ENCODE data around the gene MTNR1A.
A peak's percentile ranks its signal among the peaks of the same experiment; 100 is the strongest.

Gene MTNR1A

GRCh38 chr4:186486172-186486571 is 69.2 kb downstream of the MTNR1A start:
- no peaks in the 10 kb centered on the region for H3K27me3 ChIP-seq (ENCODE audit: insufficient read depth, poor library complexity, severe bottlenecking)
- ATAC-seq (ENCODE audit: low read depth) (peak; percentile 32), DNase-seq (ENCODE audit: low spot score) (no peak)
- no peaks in the 10 kb centered on the region for H3K9me3 ChIP-seq (ENCODE audit: severe bottlenecking)
- no peak overlapping the region for H3K4me3 ChIP-seq (ENCODE audit: severe bottlenecking)
- H3K4me1 ChIP-seq (ENCODE audit: insufficient read depth, poor library complexity, severe bottlenecking): no peaks in the 10 kb centered on the region
- H3K27ac ChIP-seq (ENCODE audit: poor library complexity, severe bottlenecking): no peak overlapping the region
- H3K36me3 ChIP-seq (ENCODE audit: low read depth): no peaks in the 10 kb centered on the region
- TF ChIP-seq CTCF (IDR thresholded peaks at IDR 0.05; ENCODE audit: poor library complexity, severe bottlenecking): no peak

- no peaks in the 10 kb centered on the region for H3K27me3 ChIP-seq (ENCODE audit: insufficient read depth, poor library complexity, severe bottlenecking)
- TF ChIP-seq CTCF (IDR thresholded peaks at IDR 0.05; ENCODE audit: poor library complexity, severe bottlenecking): no peak
- H3K27ac ChIP-seq (ENCODE audit: poor library complexity, severe bottlenecking): no peak overlapping the region
- ATAC-seq (ENCODE audit: low read depth) (peak; percentile 60; the same call in 2 of the 3 replicates), DNase-seq (ENCODE audit: low spot score) (no peak)
- H3K4me3 ChIP-seq (ENCODE audit: severe bottlenecking): no peak overlapping the region
- no peaks in the 10 kb centered on the region for H3K9me3 ChIP-seq (ENCODE audit: severe bottlenecking)
- no peaks in the 10 kb centered on the region for H3K36me3 ChIP-seq (ENCODE audit: low read depth)
- H3K4me1 ChIP-seq (ENCODE audit: insufficient read depth, poor library complexity, severe bottlenecking): no peaks in the 10 kb centered on the region
These were observed 69.8 kb downstream of the MTNR1A start for GRCh38 chr4:186485561-186486062.

- Histone ChIP-seq H3K9me3 (ENCODE audit: severe bottlenecking) (no peaks in the 10 kb centered on the region), H3K4me1 (ENCODE audit: insufficient read depth, poor library complexity, severe bottlenecking) (no peaks in the 10 kb centered on the region), H3K27ac (ENCODE audit: poor library complexity, severe bottlenecking) (no peak overlapping the region), H3K36me3 (ENCODE audit: low read depth) (no peaks in the 10 kb centered on the region), H3K4me3 (ENCODE audit: severe bottlenecking) (no peak overlapping the region), H3K27me3 (ENCODE audit: insufficient read depth, poor library complexity, severe bottlenecking) (no peaks in the 10 kb centered on the region)
- no peak for TF ChIP-seq CTCF (IDR thresholded peaks at IDR 0.05; ENCODE audit: poor library complexity, severe bottlenecking)
- DNase-seq (ENCODE audit: low spot score): no peak
- ATAC-seq (ENCODE audit: low read depth): no peak
These were observed 70.2 kb downstream of the MTNR1A start for GRCh38 chr4:186485150-186485549.

GRCh38 chr4:186483656-186484055 is 71.7 kb downstream of the MTNR1A start:
- Histone ChIP-seq H3K9me3 (ENCODE audit: severe bottlenecking) (no peaks in the 10 kb centered on the region), H3K4me1 (ENCODE audit: insufficient read depth, poor library complexity, severe bottlenecking) (no peaks in the 10 kb centered on the region), H3K27me3 (ENCODE audit: insufficient read depth, poor library complexity, severe bottlenecking) (no peaks in the 10 kb centered on the region), H3K4me3 (ENCODE audit: severe bottlenecking) (no peak overlapping the region), H3K27ac (ENCODE audit: poor library complexity, severe bottlenecking) (no peak overlapping the region), H3K36me3 (ENCODE audit: low read depth) (no peaks in the 10 kb centered on the region)
- no peak for TF ChIP-seq CTCF (IDR thresholded peaks at IDR 0.05; ENCODE audit: poor library complexity, severe bottlenecking)
- no peak for DNase-seq (ENCODE audit: low spot score)
- ATAC-seq (ENCODE audit: low read depth): no peak

Measured in RWPE2 (cell line).